Neuron (in vitro differentiated cells): ENCODE results near the gene NAA15.
"Not testable (repeated sequence)": the region's sequence is repeated elsewhere in the genome, so short reads cannot be mapped to it uniquely, and the experiment has no call there.

Experiments
- H2AFZ ChIP-seq: one replicate; pipeline ENCODE4 v1.6.1; 2013; ENCODE audit warnings: low read depth, mild to moderate bottlenecking, inconsistent platforms, low read length, moderate library complexity
- H3K27me3 ChIP-seq: one replicate; pipeline ENCODE4 v1.6.1; 2013; ENCODE audit warnings: low read length; ENCODE audit not compliant: insufficient read depth
- H3K36me3 ChIP-seq: one replicate; pipeline ENCODE4 v1.6.1; 2013; ENCODE audit warnings: low read length; ENCODE audit not compliant: insufficient read depth
- H3K4me1 ChIP-seq: one replicate; pipeline ENCODE4 v1.6.1; 2013; ENCODE audit warnings: low read length; ENCODE audit not compliant: insufficient read depth
- H3K4me3 ChIP-seq: 2 replicates; pipeline ENCODE4 v1.5.1; 2013; ENCODE audit warnings: mild to moderate bottlenecking, low read length, moderate library complexity
- H3K9me3 ChIP-seq: one replicate; pipeline ENCODE4 v1.6.1; 2013; ENCODE audit warnings: low read length

NAA15 gene

DNA sequence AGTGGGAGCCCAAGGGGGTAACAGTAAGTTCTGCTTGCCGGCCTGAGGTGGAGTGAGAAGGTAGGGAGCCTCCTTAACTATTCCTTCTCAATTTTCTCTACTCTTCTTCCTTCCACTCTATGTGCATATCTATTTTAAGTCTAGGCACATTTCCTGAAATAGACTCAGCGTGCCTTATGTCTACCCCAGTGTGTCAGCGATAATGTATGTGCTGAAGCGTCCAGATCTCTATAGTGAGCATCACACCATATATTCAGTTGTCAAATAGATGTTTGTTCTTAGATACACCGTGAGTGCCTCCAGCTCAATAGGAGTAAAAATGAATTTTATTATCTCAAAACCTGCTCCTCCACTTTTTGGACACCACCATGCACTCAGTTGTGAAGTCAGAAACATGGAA is 101.1 kb downstream of the NAA15 start:
- Histone ChIP-seq H3K27me3 (no peaks in the 10 kb centered on the region), H2AFZ (no peak overlapping the region), H3K36me3 (peaks cover 2% of the 10 kb centered on the region), H3K4me3 (no peak overlapping the region), H3K9me3 (no peaks in the 10 kb centered on the region), H3K4me1 (no peaks in the 10 kb centered on the region)

DNA sequence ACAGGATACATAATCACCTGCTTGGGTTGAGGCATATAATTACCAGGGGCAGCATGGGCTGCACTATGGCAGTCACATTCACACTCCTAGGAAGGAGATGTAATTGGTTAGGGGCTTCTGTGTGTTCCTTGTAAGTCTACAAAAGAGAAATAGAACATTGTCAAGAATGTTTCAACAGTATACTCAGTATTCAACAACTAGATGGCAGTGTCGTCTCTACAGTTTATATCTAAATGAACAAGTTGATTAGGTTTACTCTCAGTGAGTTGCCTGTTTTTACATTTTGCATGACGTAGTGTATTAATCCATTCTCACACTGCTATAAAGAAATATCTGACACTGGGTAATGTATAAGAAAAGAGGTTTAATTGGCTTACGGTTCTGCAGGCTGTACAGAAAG is 102.2 kb downstream of the NAA15 start:
- Histone ChIP-seq H2AFZ (no peak overlapping the region), H3K36me3 (peaks cover 2% of the 10 kb centered on the region), H3K9me3 (no peaks in the 10 kb centered on the region), H3K4me1 (no peaks in the 10 kb centered on the region), H3K27me3 (no peaks in the 10 kb centered on the region), H3K4me3 (no peak overlapping the region)

- Histone ChIP-seq H3K27me3 (no peaks in the 10 kb centered on the region), H3K9me3 (no peaks in the 10 kb centered on the region), H2AFZ (no peak overlapping the region), H3K4me1 (no peaks in the 10 kb centered on the region), H3K36me3 (no peaks in the 10 kb centered on the region), H3K4me3 (no peak overlapping the region)
Observed at GRCh38 chr4:139410312-139410711, 109.0 kb downstream of the NAA15 start.

GRCh38 chr4:139414671-139415210 is 113.4 kb downstream of the NAA15 start:
- H3K4me3 ChIP-seq, H3K4me1 ChIP-seq, H2AFZ ChIP-seq, H3K9me3 ChIP-seq, H3K36me3 ChIP-seq, H3K27me3 ChIP-seq: not testable (repeated sequence)

DNA sequence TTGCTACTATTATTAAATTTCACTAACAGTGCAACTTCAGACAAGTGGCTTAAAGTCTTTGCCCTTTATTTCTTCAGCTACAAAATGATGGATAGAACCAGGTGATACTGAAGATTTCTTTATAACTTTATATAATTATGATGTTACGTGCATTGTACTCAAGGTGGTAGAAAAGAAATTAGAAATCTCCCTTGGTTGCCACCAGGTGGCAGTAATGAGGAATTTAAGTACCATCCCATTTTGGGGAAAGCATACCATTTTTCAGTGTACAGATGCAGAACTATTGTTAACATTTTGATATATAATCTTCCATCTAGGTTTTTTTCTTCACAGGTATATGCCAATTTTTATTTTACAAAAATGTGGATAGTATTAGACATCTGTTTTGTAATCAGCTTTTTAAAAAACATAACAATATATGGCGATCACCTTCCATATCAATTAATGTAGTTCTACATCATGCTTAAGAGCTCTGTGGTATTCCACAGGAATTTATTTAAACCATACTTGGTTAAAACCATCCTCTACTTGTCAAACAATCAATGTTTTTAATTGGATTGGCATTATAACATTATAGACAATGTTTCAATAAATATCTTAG is 114.9 kb downstream of the NAA15 start:
- H3K4me3 ChIP-seq: no peak overlapping the region
- no peaks in the 10 kb centered on the region for H3K27me3 ChIP-seq
- no peaks in the 10 kb centered on the region for H3K4me1 ChIP-seq
- H2AFZ ChIP-seq: no peak overlapping the region
- H3K36me3 ChIP-seq: no peaks in the 10 kb centered on the region
- no peaks in the 10 kb centered on the region for H3K9me3 ChIP-seq

GRCh38 chr4:139419388-139419914 is 118.1 kb downstream of the NAA15 start:
- no peak overlapping the region for H2AFZ ChIP-seq
- H3K4me1 ChIP-seq: no peaks in the 10 kb centered on the region
- H3K27me3 ChIP-seq: no peaks in the 10 kb centered on the region
- no peak overlapping the region for H3K4me3 ChIP-seq
- H3K36me3 ChIP-seq: no peaks in the 10 kb centered on the region
- H3K9me3 ChIP-seq: no peaks in the 10 kb centered on the region

- Histone ChIP-seq H3K9me3 (no peaks in the 10 kb centered on the region), H3K4me3 (no peak overlapping the region), H3K4me1 (no peaks in the 10 kb centered on the region), H2AFZ (no peak overlapping the region), H3K36me3 (no peaks in the 10 kb centered on the region), H3K27me3 (no peaks in the 10 kb centered on the region)
Observed at GRCh38 chr4:139420652-139421051, 119.3 kb downstream of the NAA15 start.

DNA sequence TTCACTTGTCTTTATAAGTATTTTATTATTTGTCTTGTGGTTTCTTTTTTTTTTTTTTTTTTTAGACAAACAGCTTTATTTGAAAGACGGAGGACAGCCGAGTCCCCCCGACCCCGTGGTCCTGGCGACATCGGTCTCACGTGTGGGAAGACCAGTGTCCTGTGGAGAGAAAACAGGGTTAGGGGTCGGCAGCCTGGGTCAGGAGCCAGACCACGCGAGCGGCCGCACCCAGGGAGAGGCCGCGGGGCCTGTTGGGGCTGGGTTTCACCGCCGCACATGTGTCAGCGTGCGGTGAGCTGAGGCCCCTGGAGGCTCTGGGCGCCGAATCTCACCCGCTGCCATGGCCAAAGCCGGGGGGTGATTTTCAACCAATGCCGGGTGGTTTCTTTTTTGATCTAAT is 134.8 kb downstream of the NAA15 start:
- no peak overlapping the region for H3K4me3 ChIP-seq
- no peak overlapping the region for H2AFZ ChIP-seq
- no peaks in the 10 kb centered on the region for H3K4me1 ChIP-seq
- peaks cover 5% of the 10 kb centered on the region for H3K36me3 ChIP-seq
- H3K9me3 ChIP-seq: peaks cover 23% of the 10 kb centered on the region
- no peaks in the 10 kb centered on the region for H3K27me3 ChIP-seq

GRCh38 chr4:139438141-139438540 is 136.8 kb downstream of the NAA15 start:
- Histone ChIP-seq H3K4me1 (no peaks in the 10 kb centered on the region), H3K36me3 (peaks cover 5% of the 10 kb centered on the region), H3K9me3 (peaks cover 20% of the 10 kb centered on the region), H3K4me3 (no peak overlapping the region), H2AFZ (no peak overlapping the region), H3K27me3 (no peaks in the 10 kb centered on the region)

DNA sequence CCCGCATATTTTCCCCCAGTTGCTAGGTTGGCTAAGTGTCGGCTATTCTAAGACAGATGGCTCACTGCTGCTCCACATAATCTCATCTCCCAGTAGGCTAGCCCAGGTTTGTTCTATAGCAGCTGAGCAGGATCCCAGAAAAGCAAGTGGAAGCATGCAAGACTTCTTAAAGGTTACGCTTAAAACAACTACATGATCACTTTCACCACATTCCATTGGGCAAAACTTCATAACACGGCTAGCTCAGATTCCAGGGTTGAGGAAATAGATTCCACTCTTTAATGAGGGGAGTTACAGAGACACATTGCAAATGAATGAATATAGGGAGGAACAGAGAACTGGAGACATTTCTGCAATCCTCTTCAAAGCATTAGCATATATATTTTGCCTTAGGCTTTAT is 139.7 kb downstream of the NAA15 start:
- Histone ChIP-seq H3K4me3 (no peak overlapping the region), H2AFZ (no peak overlapping the region), H3K4me1 (no peaks in the 10 kb centered on the region), H3K27me3 (no peaks in the 10 kb centered on the region), H3K36me3 (peaks cover 5% of the 10 kb centered on the region), H3K9me3 (peaks cover 18% of the 10 kb centered on the region)

DNA sequence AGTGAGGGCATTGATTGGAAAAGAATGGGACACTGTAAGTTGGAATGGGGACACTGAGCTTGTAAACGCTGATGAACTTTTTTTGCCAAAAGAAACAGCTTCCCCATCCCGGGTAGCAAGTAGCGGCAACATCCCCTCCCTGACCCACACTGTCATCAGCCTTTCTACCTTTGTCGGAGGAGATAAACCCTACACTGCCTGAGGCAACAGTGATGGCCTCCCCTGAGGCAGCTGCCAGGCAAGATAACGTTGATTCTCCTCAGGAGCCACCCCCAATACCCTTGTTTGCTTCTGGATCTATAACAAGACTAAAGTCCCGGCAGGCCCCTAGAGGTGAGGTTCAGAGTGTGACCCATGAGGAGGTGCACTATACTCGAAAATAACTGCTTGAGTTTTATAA is 142.4 kb downstream of the NAA15 start:
- no peaks in the 10 kb centered on the region for H3K27me3 ChIP-seq
- no peaks in the 10 kb centered on the region for H3K4me1 ChIP-seq
- peaks cover 3% of the 10 kb centered on the region for H3K9me3 ChIP-seq
- no peak overlapping the region for H2AFZ ChIP-seq
- no peaks in the 10 kb centered on the region for H3K36me3 ChIP-seq
- no peak overlapping the region for H3K4me3 ChIP-seq

DNA sequence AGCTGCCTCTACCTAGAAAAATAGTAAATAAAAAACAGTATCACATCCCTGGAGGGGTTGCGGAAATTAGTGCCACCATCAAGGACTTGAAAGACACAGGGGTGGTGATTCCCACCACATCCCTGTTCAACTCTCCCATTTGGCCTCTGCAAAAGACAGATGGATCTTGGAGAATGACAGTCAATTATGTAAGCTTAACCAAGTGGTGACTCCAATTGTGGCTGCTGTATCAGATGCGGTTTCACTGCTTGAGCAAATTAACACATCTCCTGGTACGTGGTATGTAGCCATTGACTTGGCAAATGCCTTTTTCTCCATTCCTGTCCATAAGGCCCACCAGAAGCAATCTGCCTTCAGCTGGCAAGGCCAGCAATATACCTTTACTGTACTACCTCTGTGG is 143.6 kb downstream of the NAA15 start:
- not testable (repeated sequence) for H3K27me3 ChIP-seq, H3K4me1 ChIP-seq, H3K9me3 ChIP-seq, H2AFZ ChIP-seq, H3K36me3 ChIP-seq, H3K4me3 ChIP-seq

DNA sequence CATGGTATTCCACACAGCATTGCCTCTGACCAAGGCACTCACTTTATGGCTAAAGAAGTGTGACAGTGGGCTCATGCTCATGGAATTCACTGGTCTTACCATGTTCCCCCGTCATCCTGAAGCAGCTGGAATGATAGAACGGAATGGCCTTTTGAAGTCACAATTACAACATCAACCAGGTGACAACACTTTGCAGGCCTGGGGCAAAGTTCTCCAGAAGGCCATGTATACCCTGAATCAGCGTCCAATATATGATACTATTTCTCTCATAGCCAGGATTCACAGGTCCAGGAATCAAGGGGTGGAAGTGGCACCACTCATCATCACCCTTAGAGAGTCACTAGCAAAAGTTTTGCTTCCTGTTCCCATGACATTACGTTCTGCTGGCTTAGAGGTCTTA is 145.8 kb downstream of the NAA15 start:
- not testable (repeated sequence) for H3K9me3 ChIP-seq, H3K4me3 ChIP-seq, H3K4me1 ChIP-seq, H3K27me3 ChIP-seq, H2AFZ ChIP-seq, H3K36me3 ChIP-seq

GRCh38 chr4:139450586-139450985 is 149.3 kb downstream of the NAA15 start:
- Histone ChIP-seq H3K27me3 (no peaks in the 10 kb centered on the region), H3K4me3 (no peak overlapping the region), H3K4me1 (peaks cover 13% of the 10 kb centered on the region)

More at GRCh38 chr4:139450586-139450985, 149.3 kb downstream of the NAA15 start:
- Histone ChIP-seq H2AFZ (no peak overlapping the region), H3K36me3 (no peaks in the 10 kb centered on the region), H3K9me3 (no peaks in the 10 kb centered on the region)
